HEK293 (cell line): Measurements from ENCODE around the gene NKAPL.

Source experiments
- FEZF1 ChIP-seq: fragments of 450-650 bp; formaldehyde crosslinking; IDR thresholded peaks from 2 replicates; pipeline ENCODE4 v1.5.1; 2016; ENCODE audit warnings: missing biosample characterization, missing genetic modification characterization
- GFI1B ChIP-seq: fragments of 450-650 bp; formaldehyde crosslinking; IDR thresholded peaks from 2 replicates; pipeline ENCODE4 v1.5.1; 2016; ENCODE audit warnings: missing biosample characterization, missing genetic modification characterization
- HOXA7 ChIP-seq: sonication (generic); formaldehyde crosslinking; IDR thresholded peaks from 2 replicates; pipeline ENCODE4 v1.8.1; 2022; ENCODE audit warnings: missing genetic modification reagents, borderline replicate concordance
- HOXD13 ChIP-seq: sonication (generic); formaldehyde crosslinking; IDR thresholded peaks from 2 replicates; pipeline ENCODE4 v1.8.0; 2022; ENCODE audit warnings: missing genetic modification reagents, borderline replicate concordance
- IKZF3 ChIP-seq: fragments of 450-650 bp; IDR thresholded peaks from 2 replicates; pipeline ENCODE4 v1.5.0; 2018; ENCODE audit warnings: missing biosample characterization, mild to moderate bottlenecking, missing genetic modification characterization, moderate library complexity
- KLF7 ChIP-seq: fragments of 450-650 bp; formaldehyde crosslinking; IDR thresholded peaks from 2 replicates; pipeline ENCODE4 v1.5.1; 2016; ENCODE audit warnings: missing biosample characterization, missing genetic modification characterization, borderline replicate concordance
- MYNN ChIP-seq: fragments of 450-650 bp; formaldehyde crosslinking; IDR thresholded peaks from 2 replicates; pipeline ENCODE4 v1.5.1; 2016; ENCODE audit warnings: missing biosample characterization, missing genetic modification characterization, borderline replicate concordance
- OVOL3 ChIP-seq: fragments of 450-650 bp; formaldehyde crosslinking; IDR thresholded peaks from 2 replicates; pipeline ENCODE4 v1.5.1; 2016; ENCODE audit warnings: missing biosample characterization, missing genetic modification characterization
- PRDM1 ChIP-seq: fragments of 450-650 bp; formaldehyde crosslinking; IDR thresholded peaks from 2 replicates; pipeline ENCODE4; 2016; ENCODE audit warnings: missing biosample characterization, missing genetic modification characterization
- SCRT2 ChIP-seq: fragments of 450-650 bp; formaldehyde crosslinking; IDR thresholded peaks from 2 replicates; pipeline ENCODE4 v1.5.1; 2016; ENCODE audit warnings: missing biosample characterization, missing genetic modification characterization
- WT1 ChIP-seq: fragments of 450-650 bp; formaldehyde crosslinking; IDR thresholded peaks from 2 replicates; pipeline ENCODE4 v1.5.1; 2016; ENCODE audit warnings: missing biosample characterization, missing genetic modification characterization
- YY2 ChIP-seq: fragments of 450-650 bp; formaldehyde crosslinking; IDR thresholded peaks from 2 replicates; pipeline ENCODE4 v1.5.1; 2016; ENCODE audit warnings: missing biosample characterization, missing genetic modification characterization
- ZBTB21 ChIP-seq: fragments of 450-650 bp; formaldehyde crosslinking; IDR thresholded peaks from 2 replicates; pipeline ENCODE4 v1.5.1; 2017; ENCODE audit warnings: missing biosample characterization, missing genetic modification characterization
- ZBTB26 ChIP-seq: fragments of 450-650 bp; formaldehyde crosslinking; optimal IDR thresholded peaks from 2 replicates; pipeline ENCODE3; 2016; ENCODE audit warnings: missing biosample characterization, mild to moderate bottlenecking, missing genetic modification characterization
- ZBTB44 ChIP-seq: fragments of 450-650 bp; IDR thresholded peaks from 2 replicates; pipeline ENCODE4 v1.5.1; 2018; ENCODE audit warnings: missing biosample characterization, mild to moderate bottlenecking, missing genetic modification characterization
- ZEB2 ChIP-seq: fragments of 450-650 bp; formaldehyde crosslinking; IDR thresholded peaks from 2 replicates; pipeline ENCODE4 v1.5.1; 2016; ENCODE audit warnings: missing biosample characterization, missing genetic modification characterization
- ZIC2 ChIP-seq: fragments of 450-650 bp; formaldehyde crosslinking; IDR thresholded peaks from 2 replicates; pipeline ENCODE4 v1.5.1; 2016; ENCODE audit warnings: missing biosample characterization, missing genetic modification characterization
- ZNF10 ChIP-seq: fragments of 450-650 bp; formaldehyde crosslinking; IDR thresholded peaks from 2 replicates; pipeline ENCODE4 v1.5.1; 2017; ENCODE audit warnings: missing biosample characterization, missing genetic modification characterization
- ZNF121 ChIP-seq: fragments of 450-650 bp; formaldehyde crosslinking; IDR thresholded peaks from 2 replicates; pipeline ENCODE4 v1.5.1; 2016; ENCODE audit warnings: missing biosample characterization, missing genetic modification characterization
- ZNF132 ChIP-seq: fragments of 450-650 bp; formaldehyde crosslinking; IDR thresholded peaks from 2 replicates; pipeline ENCODE4 v1.5.1; 2017; ENCODE audit warnings: missing biosample characterization, missing genetic modification characterization, borderline replicate concordance
- ZNF140 ChIP-seq: fragments of 450-650 bp; formaldehyde crosslinking; IDR thresholded peaks from 2 replicates; pipeline ENCODE4 v1.5.1; 2016; ENCODE audit warnings: missing biosample characterization, missing genetic modification characterization
- ZNF23 ChIP-seq: fragments of 450-650 bp; formaldehyde crosslinking; IDR thresholded peaks from 2 replicates; pipeline ENCODE4 v1.5.1; 2016; ENCODE audit warnings: missing biosample characterization, missing genetic modification characterization, borderline replicate concordance
- ZNF24 ChIP-seq: fragments of 450-650 bp; formaldehyde crosslinking; IDR thresholded peaks from 2 replicates; pipeline ENCODE4 v1.5.1; 2016; ENCODE audit warnings: missing biosample characterization, missing genetic modification characterization
- ZNF280D ChIP-seq: fragments of 450-650 bp; formaldehyde crosslinking; IDR thresholded peaks from 2 replicates; pipeline ENCODE4 v1.5.1; 2016; ENCODE audit warnings: missing biosample characterization, missing genetic modification characterization
- ZNF48 ChIP-seq: fragments of 450-650 bp; formaldehyde crosslinking; IDR thresholded peaks from 2 replicates; pipeline ENCODE4 v1.5.1; 2016; ENCODE audit warnings: missing biosample characterization, missing genetic modification characterization
- ZNF529 ChIP-seq: fragments of 450-650 bp; formaldehyde crosslinking; IDR thresholded peaks from 2 replicates; pipeline ENCODE4 v1.5.1; 2017; ENCODE audit warnings: missing genetic modification characterization, missing biosample characterization; ENCODE audit not compliant: insufficient replicate concordance
- ZNF555 ChIP-seq: fragments of 450-650 bp; formaldehyde crosslinking; conservative IDR thresholded peaks from 2 replicates; pipeline ENCODE4 v1.5.1; 2017; ENCODE audit warnings: missing biosample characterization, mild to moderate bottlenecking, missing genetic modification characterization, inconsistent platforms
- ZNF561 ChIP-seq: fragments of 450-650 bp; IDR thresholded peaks from 2 replicates; pipeline ENCODE4 v1.5.1; 2018; ENCODE audit warnings: missing biosample characterization, missing genetic modification characterization, borderline replicate concordance
- ZNF660 ChIP-seq: fragments of 450-650 bp; IDR thresholded peaks from 2 replicates; pipeline ENCODE4 v1.5.1; 2018; ENCODE audit warnings: missing biosample characterization, mild to moderate bottlenecking, missing genetic modification characterization
- ZNF677 ChIP-seq: fragments of 450-650 bp; IDR thresholded peaks from 2 replicates; pipeline ENCODE4 v1.5.0; 2018; ENCODE audit warnings: missing biosample characterization, mild to moderate bottlenecking, missing genetic modification characterization, moderate library complexity
- ZNF701 ChIP-seq: fragments of 450-650 bp; formaldehyde crosslinking; IDR thresholded peaks from 2 replicates; pipeline ENCODE4 v1.5.1; 2016; ENCODE audit warnings: missing biosample characterization, missing genetic modification characterization
- ZNF707 ChIP-seq: fragments of 450-650 bp; formaldehyde crosslinking; IDR thresholded peaks from 2 replicates; pipeline ENCODE4 v1.5.1; 2016; ENCODE audit warnings: missing biosample characterization, missing genetic modification characterization
- ZNF776 ChIP-seq: fragments of 450-650 bp; formaldehyde crosslinking; IDR thresholded peaks from 2 replicates; pipeline ENCODE4 v1.5.0; 2017; ENCODE audit warnings: missing biosample characterization, missing genetic modification characterization, borderline replicate concordance
- ZNF777 ChIP-seq: fragments of 450-650 bp; formaldehyde crosslinking; IDR thresholded peaks from 2 replicates; pipeline ENCODE4 v1.5.1; 2017; ENCODE audit warnings: missing biosample characterization, missing genetic modification characterization, borderline replicate concordance
- ZSCAN5A ChIP-seq: fragments of 450-650 bp; formaldehyde crosslinking; IDR thresholded peaks from 2 replicates; pipeline ENCODE4 v1.5.1; 2016; ENCODE audit warnings: missing biosample characterization, missing genetic modification characterization

NKAPL gene

GRCh38 chr6:28266962-28267694 is 8.0 kb downstream of the NKAPL start, which contains the start of gene ZSCAN26 (continued):
- TF ChIP-seq KLF7 (no peak), SCRT2 (tag by site-specific recombination) (no peak), ZBTB21 (tag by site-specific recombination) (peak; percentile 19; the same call in 1 of the 2 replicates), ZNF777 (no peak), ZNF48 (tag by site-specific recombination) (no peak), ZNF132 (tag by site-specific recombination) (no peak), GFI1B (tag by site-specific recombination) (no peak), ZNF23 (tag by site-specific recombination) (no peak), ZNF555 (no peak), ZSCAN5A (tag by site-specific recombination) (peak; percentile 43; the same call in 1 of the 2 replicates), ZBTB44 (no peak), ZNF140 (tag by site-specific recombination) (no peak), ZNF280D (tag by site-specific recombination) (no peak), ZEB2 (tag by site-specific recombination) (peak; percentile 70; the same call in 1 of the 2 replicates), HOXD13 (CRISPR knock-in tag) (0 out of 2 replicates have a peak, but pooled peaks have one; percentile 19), ZNF677 (tag by site-specific recombination) (no peak), ZNF24 (tag by site-specific recombination) (peak; percentile 68; the same call in 1 of the 2 replicates), IKZF3 (tag by site-specific recombination) (no peak), ZNF529 (tag by site-specific recombination) (no peak), ZBTB26 (tag by site-specific recombination) (peak; percentile 32), ZNF701 (tag by site-specific recombination) (no peak), HOXA7 (CRISPR knock-in tag) (no peak), WT1 (peak; percentile 41; the same call in 1 of the 2 replicates), ZNF561 (tag by site-specific recombination) (peak; percentile 93; the same call in 1 of the 2 replicates), MYNN (tag by site-specific recombination) (no peak), ZNF660 (tag by site-specific recombination) (peak; percentile 96), YY2 (no peak), PRDM1 (tag by site-specific recombination) (no peak), ZNF121 (tag by site-specific recombination) (peak; percentile 27; the same call in 1 of the 2 replicates), FEZF1 (tag by site-specific recombination) (no peak), ZIC2 (tag by site-specific recombination) (peak; percentile 33), ZNF707 (tag by site-specific recombination) (no peak), ZNF776 (tag by site-specific recombination) (no peak), OVOL3 (tag by site-specific recombination) (peak; percentile 68; the same call in 1 of the 2 replicates), ZNF10 (tag by site-specific recombination) (peak; percentile 34; the same call in 1 of the 2 replicates)
